Measurements from ENCODE around the gene PREX1. TPM values are rescaled to one million over a fixed set of nuclear protein-coding genes. Genes with fewer than 3 reads are reported as not detected.

PREX1 gene
- total and polyA plus RNA-seq, 2 of the 4 experiments (the other 2 are of a cell fraction) = 0.67 to 0.72 TPM

DNA sequence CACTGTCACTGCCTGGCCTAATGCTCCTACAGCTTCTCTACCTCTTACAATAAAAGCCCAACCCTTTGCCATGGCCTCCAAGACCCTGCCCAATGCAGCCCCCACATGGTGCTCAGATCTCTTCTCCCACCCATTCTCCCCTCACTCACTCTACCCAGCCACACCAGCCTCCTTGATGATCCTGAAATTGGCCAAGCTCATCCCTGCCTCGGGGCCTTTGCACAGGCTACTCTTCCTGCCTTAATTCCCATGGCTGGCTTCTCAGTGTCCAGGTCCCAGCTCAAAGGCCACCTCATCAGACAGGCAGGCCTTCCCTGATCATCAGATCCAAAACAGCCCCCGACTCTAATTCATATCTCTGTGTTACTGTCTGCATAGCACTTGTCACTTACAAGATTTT is 25.6 kb downstream of the PREX1 start:
- Histone ChIP-seq H3K79me1 (ENCODE audit: low read depth in 1 of 2, low read length in 2 of 2) (no peaks in the 10 kb centered on the region), H3K56ac (ENCODE audit: extremely low read depth, insufficient read depth, low read length) (no peak overlapping the region), H2AK9ac (replicated peaks; ENCODE audit: low read depth, low read length, poor library complexity) (no peak overlapping the region), H4K5ac (ENCODE audit: low read depth, low read length) (no peak overlapping the region), H3K4me2 (ENCODE audit: low read depth, low read length) (no peak overlapping the region), H2AFZ (replicated peaks; ENCODE audit: low read length, poor library complexity) (no peak overlapping the region), H4K91ac (ENCODE audit: insufficient read depth, low read depth, low read length) (no peak overlapping the region), H3K4ac (ENCODE audit: low read depth, low read length) (no peak overlapping the region), H3K23ac (ENCODE audit: low read depth, low read length) (no peak overlapping the region), H2BK5ac (ENCODE audit: low read depth, low read length, poor library complexity, severe bottlenecking) (no peak overlapping the region), H4K20me1 (ENCODE audit: insufficient read depth, low read length) (no peaks in the 10 kb centered on the region), H3K9me1 (ENCODE audit: insufficient read depth, low read length) (no peaks in the 10 kb centered on the region; the same call in 1 of the 2 replicates), H2AK5ac (ENCODE audit: low read depth, low read length) (no peak overlapping the region), H3K9ac (ENCODE audit: low read depth, low read length) (no peak overlapping the region), H3K9me3 (ENCODE audit: control insufficient read depth, insufficient read depth, low read length) (peaks cover 4% of the 10 kb centered on the region; the same call in 1 of the 2 replicates), H2BK20ac (ENCODE audit: low read depth, low read length) (no peak overlapping the region), H3K27ac (ENCODE audit: insufficient read depth, low read length) (no peak overlapping the region), H3K4me1 (ENCODE audit: control insufficient read depth, insufficient read depth, low read length) (no peaks in the 10 kb centered on the region), H4K8ac (ENCODE audit: low read depth in 2 of 2, low read length in 2 of 2) (no peak overlapping the region), H2BK15ac (ENCODE audit: low read depth, low read length) (no peak overlapping the region), H2BK120ac (ENCODE audit: low read depth, low read length) (no peak overlapping the region), H3K36me3 (ENCODE audit: control insufficient read depth, insufficient read depth, low read length) (no peaks in the 10 kb centered on the region), H3K14ac (replicated peaks; ENCODE audit: low read depth, low read length) (no peak overlapping the region), H3K18ac (ENCODE audit: low read depth, low read length) (no peak overlapping the region), H3K27me3 (ENCODE audit: control insufficient read depth, insufficient read depth, low read length) (peaks cover 24% of the 10 kb centered on the region), H3K4me3 (ENCODE audit: insufficient read depth, low read depth, low read length) (no peak overlapping the region)
- no TSS peak for BruUV-seq (replicated peaks)
- ATAC-seq (ENCODE audit: low read depth) (no peak), DNase-seq (no peak)
- dilution Hi-C loops (cut with HindIII; ENCODE audit: low sequenced_read_pairs, unreplicated experiment) (no loop called here), intact Hi-C loops (cut with micrococcal nuclease) (no loop called here), in situ Hi-C loops (cut with MboI; ENCODE audit: low sequenced_read_pairs) (no loop called here)
- ChIA-PET CTCF (no interaction called here), POLR2A (ENCODE audit: unreplicated experiment) (no interaction called here)
- TF ChIP-seq RCOR1 (IDR thresholded peaks at IDR 0.05; ENCODE audit: insufficient replicate concordance, low read length) (no peak), CHD1 (IDR thresholded peaks at IDR 0.05; ENCODE audit: low read depth, low read length) (no peak), MXI1 (IDR thresholded peaks at IDR 0.05; ENCODE audit: borderline replicate concordance, low read depth, low read length) (no peak), SMC3 (IDR thresholded peaks at IDR 0.05; ENCODE audit: low read depth, low read length) (no peak), ELK1 (IDR thresholded peaks at IDR 0.05; ENCODE audit: borderline replicate concordance, low read depth, low read length) (no peak), NFE2L2 (IDR thresholded peaks at IDR 0.05; ENCODE audit: low read depth, low read length) (no peak), FOS (IDR thresholded peaks at IDR 0.05; ENCODE audit: low read depth, low read length) (no peak), MAZ (IDR thresholded peaks at IDR 0.05; ENCODE audit: borderline replicate concordance, low read depth, low read length) (no peak), CEBPB (IDR thresholded peaks at IDR 0.05; ENCODE audit: low read depth, low read length) (no peak), POLR2A (IDR thresholded peaks at IDR 0.05; ENCODE audit: low read depth, low read length) (no peak), MAFK (IDR thresholded peaks at IDR 0.05; ENCODE audit: low read depth, low read length) (no peak), BHLHE40 (IDR thresholded peaks at IDR 0.05; ENCODE audit: low read depth, low read length) (no peak), CTCF (conservative IDR thresholded peaks at IDR 0.05; ENCODE audit: low read depth, low read length) (no peak), RFX5 (IDR thresholded peaks at IDR 0.05; ENCODE audit: low read depth, low read length) (no peak)
- TF ChIP-seq, protein P1, sequence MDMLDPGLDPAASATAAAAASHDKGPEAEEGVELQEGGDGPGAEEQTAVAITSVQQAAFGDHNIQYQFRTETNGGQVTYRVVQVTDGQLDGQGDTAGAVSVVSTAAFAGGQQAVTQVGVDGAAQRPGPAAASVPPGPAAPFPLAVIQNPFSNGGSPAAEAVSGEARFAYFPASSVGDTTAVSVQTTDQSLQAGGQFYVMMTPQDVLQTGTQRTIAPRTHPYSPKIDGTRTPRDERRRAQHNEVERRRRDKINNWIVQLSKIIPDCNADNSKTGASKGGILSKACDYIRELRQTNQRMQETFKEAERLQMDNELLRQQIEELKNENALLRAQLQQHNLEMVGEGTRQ (IDR thresholded peaks at IDR 0.05; ENCODE audit: low read depth, low read length) = no peak
- 50% methylated on average over 1 of the region's 2 CpGs; no CpG with 5 or more reads in 1 of the 2 experiments for WGBS, 2 experiments (ENCODE audit: extremely low coverage in 2 of 2, insufficient read length in 1 of 2)
